Measurements from ENCODE around the gene PRR33. TPM values are rescaled to one million over a fixed set of nuclear protein-coding genes. Genes with fewer than 3 reads are reported as not detected.

Gene PRR33
- total RNA-seq, 1 experiment from 2014 or later, result not detected

- TF ChIP-seq TCF7L2 (IDR thresholded peaks at IDR 0.05; ENCODE audit: low read depth, low read length) (no peak; the same call in 1 of the 2 replicates), CTCF (IDR thresholded peaks at IDR 0.05) (no peak), POLR2AphosphoS5 (IDR thresholded peaks at IDR 0.05; ENCODE audit: low read depth, low read length) (no peak), SIN3A (IDR thresholded peaks at IDR 0.05; ENCODE audit: borderline replicate concordance, insufficient read depth, low read depth, low read length) (no peak)
- TF ChIP-seq, protein P1, sequence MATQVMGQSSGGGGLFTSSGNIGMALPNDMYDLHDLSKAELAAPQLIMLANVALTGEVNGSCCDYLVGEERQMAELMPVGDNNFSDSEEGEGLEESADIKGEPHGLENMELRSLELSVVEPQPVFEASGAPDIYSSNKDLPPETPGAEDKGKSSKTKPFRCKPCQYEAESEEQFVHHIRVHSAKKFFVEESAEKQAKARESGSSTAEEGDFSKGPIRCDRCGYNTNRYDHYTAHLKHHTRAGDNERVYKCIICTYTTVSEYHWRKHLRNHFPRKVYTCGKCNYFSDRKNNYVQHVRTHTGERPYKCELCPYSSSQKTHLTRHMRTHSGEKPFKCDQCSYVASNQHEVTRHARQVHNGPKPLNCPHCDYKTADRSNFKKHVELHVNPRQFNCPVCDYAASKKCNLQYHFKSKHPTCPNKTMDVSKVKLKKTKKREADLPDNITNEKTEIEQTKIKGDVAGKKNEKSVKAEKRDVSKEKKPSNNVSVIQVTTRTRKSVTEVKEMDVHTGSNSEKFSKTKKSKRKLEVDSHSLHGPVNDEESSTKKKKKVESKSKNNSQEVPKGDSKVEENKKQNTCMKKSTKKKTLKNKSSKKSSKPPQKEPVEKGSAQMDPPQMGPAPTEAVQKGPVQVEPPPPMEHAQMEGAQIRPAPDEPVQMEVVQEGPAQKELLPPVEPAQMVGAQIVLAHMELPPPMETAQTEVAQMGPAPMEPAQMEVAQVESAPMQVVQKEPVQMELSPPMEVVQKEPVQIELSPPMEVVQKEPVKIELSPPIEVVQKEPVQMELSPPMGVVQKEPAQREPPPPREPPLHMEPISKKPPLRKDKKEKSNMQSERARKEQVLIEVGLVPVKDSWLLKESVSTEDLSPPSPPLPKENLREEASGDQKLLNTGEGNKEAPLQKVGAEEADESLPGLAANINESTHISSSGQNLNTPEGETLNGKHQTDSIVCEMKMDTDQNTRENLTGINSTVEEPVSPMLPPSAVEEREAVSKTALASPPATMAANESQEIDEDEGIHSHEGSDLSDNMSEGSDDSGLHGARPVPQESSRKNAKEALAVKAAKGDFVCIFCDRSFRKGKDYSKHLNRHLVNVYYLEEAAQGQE (IDR thresholded peaks at IDR 0.05; ENCODE audit: insufficient read depth in 1 of 2, low read depth in 2 of 2, low read length in 1 of 2), result no peak
- DNase-seq (ENCODE audit: low read depth, low spot score) (no peak), ATAC-seq (no peak)
- H3K27ac ChIP-seq (ENCODE audit: low read length), result no peak overlapping the region
- H3K27me3 ChIP-seq (ENCODE audit: control insufficient read depth, insufficient read depth, low read length), result no peaks in the 10 kb centered on the region
- H3K4me1 ChIP-seq (ENCODE audit: control insufficient read depth, insufficient read depth, low read length), result peaks cover 32% of the 10 kb centered on the region
- H3K4me3 ChIP-seq (ENCODE audit: low read depth in 2 of 2, low read length in 2 of 2), result no peak overlapping the region
- no TSS peak for BruUV-seq (replicated peaks)
- ChIA-PET POLR2A (no interaction called here), CTCF (interaction anchor here (0.6 kb wide), 1 partner anchor 39 kb away, joined by 6 read pairs; no protein-coding TSS in a partner anchor)
- no peaks in the 10 kb centered on the region for H3K9me3 ChIP-seq (ENCODE audit: control insufficient read depth, insufficient read depth, low read depth, low read length)
- no peaks in the 10 kb centered on the region for H3K36me3 ChIP-seq (ENCODE audit: control insufficient read depth, insufficient read depth, low read length)
- intact Hi-C loops (cut with micrococcal nuclease; ENCODE audit: unreplicated experiment) (loop anchor here (5.0 kb wide), 1 partner anchor 286 kb away; no protein-coding TSS in a partner anchor), in situ Hi-C loops (cut with HindIII; ENCODE audit: low pct_unique_long_range_greater_than_20kb, low sequenced_read_pairs) (no loop called here)
Measured at GRCh38 chr11:1871531-1871930, 20.2 kb downstream of the PRR33 start.

- Histone ChIP-seq H3K4me1 (ENCODE audit: control insufficient read depth, insufficient read depth, low read length) (peaks cover 28% of the 10 kb centered on the region), H3K27me3 (ENCODE audit: control insufficient read depth, insufficient read depth, low read length) (no peaks in the 10 kb centered on the region), H3K27ac (ENCODE audit: low read length) (no peak overlapping the region), H3K4me3 (ENCODE audit: low read depth in 2 of 2, low read length in 2 of 2) (no peak overlapping the region), H3K9me3 (ENCODE audit: control insufficient read depth, insufficient read depth, low read depth, low read length) (no peaks in the 10 kb centered on the region), H3K36me3 (ENCODE audit: control insufficient read depth, insufficient read depth, low read length) (no peaks in the 10 kb centered on the region)
- intact Hi-C loops (cut with micrococcal nuclease; ENCODE audit: unreplicated experiment) (loop anchor here (5.0 kb wide), 1 partner anchor 286 kb away; no protein-coding TSS in a partner anchor), in situ Hi-C loops (cut with HindIII; ENCODE audit: low pct_unique_long_range_greater_than_20kb, low sequenced_read_pairs) (no loop called here)
- ATAC-seq (no peak), DNase-seq (ENCODE audit: low read depth, low spot score) (no peak)
- no TSS peak for BruUV-seq (replicated peaks)
- TF ChIP-seq TCF7L2 (IDR thresholded peaks at IDR 0.05; ENCODE audit: low read depth, low read length) (no peak; the same call in 1 of the 2 replicates), SIN3A (IDR thresholded peaks at IDR 0.05; ENCODE audit: borderline replicate concordance, insufficient read depth, low read depth, low read length) (no peak), CTCF (IDR thresholded peaks at IDR 0.05) (no peak), POLR2AphosphoS5 (IDR thresholded peaks at IDR 0.05; ENCODE audit: low read depth, low read length) (no peak)
- TF ChIP-seq, protein P1 (IDR thresholded peaks at IDR 0.05; ENCODE audit: insufficient read depth in 1 of 2, low read depth in 2 of 2, low read length in 1 of 2), result no peak
- POLR2A ChIA-PET, result no interaction called here
- CTCF ChIA-PET, result interaction anchor here (0.6 kb wide), 1 partner anchor 38 kb away, joined by 6 read pairs; no protein-coding TSS in a partner anchor
Measured at GRCh38 chr11:1870721-1871466, 20.8 kb downstream of the PRR33 start.

Measured in Panc1 (cell line).